K562 (cell line): Measurements from ENCODE around the gene BBS1. TPM values are rescaled to one million over a fixed set of nuclear protein-coding genes. Genes with fewer than 3 reads are reported as not detected.

Source experiments
- ATAC-seq: fragments of 200-7000 bp; cut with Tn5 transposase; 3 replicates; pipeline ENCODE4 v1.9.1; 2020; ENCODE audit warnings: moderate library complexity
- BruUV-seq: library from RNA; stranded (reverse); fragments of 400-500 nt; replicated peaks from 2 replicates; lab custom pipeline; 2021; lab: Mats Ljungman, UMichigan
- CTCF ChIA-PET: fragments of 300-600 bp; formaldehyde crosslinking; extraction: SDS; loops from one replicate; lab custom pipeline; 2021; ENCODE audit warnings: low intra/inter-chr PET ratio; lab: Yijun Ruan, JAX
- POLR2A ChIA-PET: fragments of 300-600, 350-650 bp; sonication (Branson Sonifier 250); formaldehyde crosslinking; extraction: SDS; loops from one replicate; lab custom pipeline; 2021; ENCODE audit warnings: antibody characterized with exemption, inconsistent platforms; lab: Yijun Ruan, JAX
- DNase-seq, 4 experiments: peaks; one replicate each; pipeline versions ENCODE4 v3.0.0 to v3.0.0-alpha.2; 2011 to 2018; ENCODE audit warnings: low spot score in 3 of 4, mixed read lengths in 3 of 4; ENCODE audit errors: extremely low read depth in 1 of 4
- FAIRE-seq: peaks from 2 replicates; lab custom pipeline; 2011; peaks lifted over from hg19 to GRCh38; lab: Jason Lieb, UNC
- H2AFZ ChIP-seq: 2 replicates; pipeline ENCODE4 v1.6.0; 2011; ENCODE audit warnings: low read depth, low read length, control low read depth, inconsistent platforms
- H3K27ac ChIP-seq: fragments of 200-600 bp; 3 replicates; pipeline ENCODE4 v1.8.0; 2011; ENCODE audit warnings: low read depth, mild to moderate bottlenecking, control low read depth, inconsistent platforms, low read length, moderate library complexity, mixed read lengths; ENCODE audit errors: extremely low read depth
- H3K27me3 ChIP-seq, 2 experiments: fragments of 300-600 bp in 1 of 2; 2 replicates in 1 of 2; 3 replicates in 1 of 2; pipeline versions ENCODE4 v1.6.0 to v1.8.0; 2011; ENCODE audit warnings: inconsistent platforms in 2 of 2, low read length in 2 of 2, mild to moderate bottlenecking in 1 of 2, mixed read lengths in 1 of 2, moderate library complexity in 1 of 2; ENCODE audit not compliant: control insufficient read depth in 2 of 2, insufficient read depth in 2 of 2
- H3K36me3 ChIP-seq: fragments of 300-600 bp; 3 replicates; pipeline ENCODE4 v1.8.0; 2011; ENCODE audit warnings: mild to moderate bottlenecking, low read length, inconsistent platforms; ENCODE audit not compliant: control insufficient read depth, insufficient read depth
- H3K4me1 ChIP-seq, 2 experiments: fragments of 200-600 bp in 1 of 2; replicated peaks in 1 of 2; 2 replicates in 1 of 2; 3 replicates in 1 of 2; pipeline versions ENCODE4 v1.5.1 to v1.8.0; 2011; ENCODE audit warnings: inconsistent platforms in 2 of 2, low read length in 2 of 2, mild to moderate bottlenecking in 1 of 2, mixed read lengths in 1 of 2, moderate library complexity in 1 of 2; ENCODE audit not compliant: control insufficient read depth in 2 of 2, insufficient read depth in 2 of 2
- H3K4me2 ChIP-seq: 2 replicates; pipeline ENCODE4 v1.6.1; 2011; ENCODE audit warnings: low read length, control low read depth, inconsistent platforms, mixed read lengths; ENCODE audit not compliant: insufficient read depth
- H3K4me3 ChIP-seq: fragments of 200-600 bp; sonication (generic), shearing (Covaris generic); 2 replicates; pipeline ENCODE4 v1.5.1; 2016; ENCODE audit warnings: control low read depth, inconsistent platforms
- H3K79me2 ChIP-seq: fragments of 200-600 bp; 3 replicates; pipeline ENCODE4 v1.8.0; 2011; ENCODE audit warnings: low read length, inconsistent platforms; ENCODE audit not compliant: control insufficient read depth, insufficient read depth
- H3K9ac ChIP-seq, 2 experiments: 2 replicates each; pipeline versions ENCODE4 v1.6.0 to v1.6.1; 2011; ENCODE audit warnings: low read depth in 2 of 2, low read length in 2 of 2, control low read depth in 1 of 2, inconsistent platforms in 1 of 2, mild to moderate bottlenecking in 1 of 2, mixed read lengths in 1 of 2; ENCODE audit not compliant: insufficient read depth in 1 of 2
- H3K9me1 ChIP-seq: one replicate; pipeline ENCODE4 v1.6.0; 2011; ENCODE audit warnings: inconsistent platforms, mild to moderate bottlenecking, low read length, moderate library complexity; ENCODE audit not compliant: control insufficient read depth, insufficient read depth
- H3K9me3 ChIP-seq: replicated peaks from 2 replicates; pipeline ENCODE4 v1.5.1; 2011; ENCODE audit warnings: low read depth, low read length, inconsistent platforms; ENCODE audit not compliant: control insufficient read depth, insufficient read depth
- H4K20me1 ChIP-seq: replicated peaks from 2 replicates; pipeline ENCODE4 v1.6.1; 2011; ENCODE audit warnings: low read length, inconsistent platforms, mixed read lengths; ENCODE audit not compliant: control insufficient read depth, insufficient read depth
- BCOR ChIP-seq: fragments of 450-650 bp; IDR thresholded peaks from 2 replicates; pipeline ENCODE4 v1.6.1; 2016
- CHD2 ChIP-seq: IDR thresholded peaks from 2 replicates; pipeline ENCODE4 v1.6.1; 2011; ENCODE audit warnings: low read depth, low read length
- DNMT1 ChIP-seq: fragments of 450-650 bp; IDR thresholded peaks from 2 replicates; pipeline ENCODE4 v1.6.1; 2016; ENCODE audit warnings: antibody characterized with exemption, mild to moderate bottlenecking
- GABPA ChIP-seq: fragments of 200-800 bp; sonication (Bioruptor generic); conservative IDR thresholded peaks from 2 replicates; pipeline ENCODE4 v1.6.1; 2016; ENCODE audit warnings: low read depth, missing genetic modification characterization, missing compliant biosample characterization
- HDAC2 ChIP-seq: fragments of 450-650 bp; IDR thresholded peaks from 2 replicates; pipeline ENCODE4 v1.6.1; 2016; ENCODE audit warnings: mild to moderate bottlenecking
- KDM1A ChIP-seq, 2 experiments: fragments of 450-650 bp; IDR thresholded peaks; 2 replicates each; pipeline ENCODE4 v1.6.1; 2016; ENCODE audit warnings: mild to moderate bottlenecking in 2 of 2
- MNT ChIP-seq, 2 experiments: fragments of 450-650 bp; conservative IDR thresholded peaks; 2 replicates each; pipeline ENCODE4 v1.6.1; 2017; ENCODE audit warnings: mild to moderate bottlenecking in 2 of 2, moderate library complexity in 2 of 2
- NFYB ChIP-seq: IDR thresholded peaks from 2 replicates; pipeline ENCODE4 v1.6.1; 2011; ENCODE audit warnings: mild to moderate bottlenecking, moderate library complexity; ENCODE audit not compliant: insufficient read length; ENCODE audit errors: extremely low read depth
- NR2F6 ChIP-seq: fragments of 450-650 bp; formaldehyde crosslinking; IDR thresholded peaks from 2 replicates; pipeline ENCODE4 v1.4.0; 2020; ENCODE audit warnings: mild to moderate bottlenecking
- PYGO2 ChIP-seq: fragments of 450-650 bp; IDR thresholded peaks from 2 replicates; pipeline ENCODE4 v1.6.1; 2016; ENCODE audit warnings: mild to moderate bottlenecking, missing genetic modification characterization, moderate library complexity, missing compliant biosample characterization
- RBM25 ChIP-seq: fragments of 200-400 bp; formaldehyde crosslinking; IDR thresholded peaks from 2 replicates; pipeline ENCODE4 v1.6.1; 2018; ENCODE audit warnings: low read length, low read depth, moderate library complexity; ENCODE audit not compliant: severe bottlenecking
- RFX7 ChIP-seq: fragments of 250-450 bp; sonication (Bioruptor Pico); IDR thresholded peaks from 2 replicates; pipeline ENCODE4 v1.5.1; 2021; ENCODE audit warnings: mild to moderate bottlenecking
- RNF2 ChIP-seq: sonication (generic); IDR thresholded peaks from 2 replicates; pipeline ENCODE4 v1.6.1; 2016
- SMARCA4 ChIP-seq: fragments of 450-650 bp; IDR thresholded peaks from 2 replicates; pipeline ENCODE4 v1.6.1; 2016
- SRSF7 ChIP-seq: fragments of 200-400 bp; formaldehyde crosslinking; optimal IDR thresholded peaks from 2 replicates; pipeline ENCODE3; 2017; ENCODE audit warnings: mild to moderate bottlenecking, low read depth, low read length
- STAT5A ChIP-seq: IDR thresholded peaks from 2 replicates; pipeline ENCODE4 v1.6.1; 2012; ENCODE audit warnings: low read length, inconsistent platforms, borderline replicate concordance
- ZFP36 ChIP-seq: fragments of 150-350 bp; IDR thresholded peaks from 2 replicates; pipeline ENCODE4 v1.6.1; 2018; ENCODE audit warnings: low read length, low read depth; ENCODE audit not compliant: partially characterized antibody
- ZNF507 ChIP-seq: conservative IDR thresholded peaks from 2 replicates; pipeline ENCODE4 v1.6.1; 2017; ENCODE audit warnings: missing genetic modification characterization, missing compliant biosample characterization
- ZZZ3 ChIP-seq: fragments of 450-650 bp; IDR thresholded peaks from 2 replicates; pipeline ENCODE4 v1.6.1; 2016; ENCODE audit warnings: antibody characterized with exemption, mild to moderate bottlenecking, moderate library complexity
- WGBS: fragments of 100-300 bp; shearing (Covaris generic); methylation state at CpG from one replicate; pipeline ENCODE4 v1.1.6; 2016; ENCODE audit warnings: low coverage, mixed read lengths; ENCODE audit not compliant: insufficient coverage; ENCODE audit errors: missing lambda C conversion rate; 5-methylcytosine and 5-hydroxymethylcytosine counted together
- in situ Hi-C: fragments of 300-500 bp; cut with MboI; formaldehyde crosslinking; loops from 4 replicates; pipeline ENCODE4 v1.15.0; 2018; ENCODE audit warnings: inconsistent platforms, mixed read lengths
- intact Hi-C: fragments of 100-400 bp; cut with micrococcal nuclease; formaldehyde crosslinking; loops from 2 replicates; pipeline ENCODE4 v1.14.2; 2022
- polyA plus RNA-seq, 8 experiments: library from polyadenylated mRNA; depleted of rRNA in 4 of 8; stranded (reverse) in 5 of 8; unstranded in 3 of 8; fragments of >200 nt; fragmentation: Nextera tagmentation in 2 of 8; fragmentation: Illumina TruSeq in 1 of 8; extraction: Ambion mirVana in 2 of 8; extraction: Trizol in 1 of 8; gene quantifications; 2 replicates each; pipeline versions ENCODE4 v1.2.1 to v1.2.3, GENCODE V29; 2011 to 2014; ENCODE audit warnings: inconsistent platforms in 1 of 8, missing spikeins in 1 of 8
- total RNA-seq, 7 experiments: library from RNA; depleted of rRNA in 6 of 7; stranded (reverse); fragments of >200 nt in 6 of 7; fragmentation: Illumina TruSeq in 2 of 7; extraction: Trizol in 2 of 7; gene quantifications; 2 replicates each; pipeline versions ENCODE4 v1.2.1 to v1.2.3, GENCODE V29; 2011 to 2021; ENCODE audit warnings: low replicate concordance in 1 of 7

BBS1 gene
- total and polyA plus RNA-seq, 9 of the 15 experiments (the other 6 are each of a cell fraction or from before 2014, with no cell fraction given), result 9.0 to 19.8 (median 12.1) TPM

- H3K4me2 ChIP-seq, result no peak overlapping the region
- no TSS peak for BruUV-seq
- no peaks in the 10 kb centered on the region for H3K79me2 ChIP-seq
- WGBS, result 34% methylated on average over 3 of the region's 4 CpGs
- H3K9me1 ChIP-seq, result no peaks in the 10 kb centered on the region
- no peaks in the 10 kb centered on the region for H3K36me3 ChIP-seq
- ChIA-PET CTCF (no interaction called here), POLR2A (interaction anchor here (1.0 kb wide), 1 partner anchor 11 kb away, joined by 3 read pairs; no protein-coding TSS in a partner anchor)
- no peak for FAIRE-seq
- TF ChIP-seq GABPA (no peak), BCOR (peak; percentile 71), ZFP36 (peak; percentile 74), PYGO2 (tag) (no peak), KDM1A (IDR thresholded peaks at IDR 0.05) (peak in 1 of 2 experiments; percentile 29; a peak in 1 of 4 replicates), RBM25 (peak; percentile 19)
- no peak overlapping the region for H3K4me3 ChIP-seq
- in situ Hi-C loops, result loop anchor here (10.0 kb wide), 1 partner anchor 264 kb away; no protein-coding TSS in a partner anchor
- no peak for ATAC-seq
- DNase-seq, result no peak
- peaks cover 0 to 21% of the 10 kb centered on the region in 2 experiments; a peak in 3 of 5 replicates for H3K4me1 ChIP-seq
- H4K20me1 ChIP-seq, result no peaks in the 10 kb centered on the region
- no peak overlapping the region for H2AFZ ChIP-seq
- no peak overlapping the region for H3K9ac ChIP-seq
- no peak overlapping the region for H3K27ac ChIP-seq
- H3K9me3 ChIP-seq, result no peaks in the 10 kb centered on the region
- peaks cover 0 to 4% of the 10 kb centered on the region in 2 experiments; a peak in 1 of 5 replicates for H3K27me3 ChIP-seq
- intact Hi-C loops, result no loop called here
Measured at GRCh38 chr11:66550887-66551286, 40.5 kb downstream of the BBS1 start.

DNA sequence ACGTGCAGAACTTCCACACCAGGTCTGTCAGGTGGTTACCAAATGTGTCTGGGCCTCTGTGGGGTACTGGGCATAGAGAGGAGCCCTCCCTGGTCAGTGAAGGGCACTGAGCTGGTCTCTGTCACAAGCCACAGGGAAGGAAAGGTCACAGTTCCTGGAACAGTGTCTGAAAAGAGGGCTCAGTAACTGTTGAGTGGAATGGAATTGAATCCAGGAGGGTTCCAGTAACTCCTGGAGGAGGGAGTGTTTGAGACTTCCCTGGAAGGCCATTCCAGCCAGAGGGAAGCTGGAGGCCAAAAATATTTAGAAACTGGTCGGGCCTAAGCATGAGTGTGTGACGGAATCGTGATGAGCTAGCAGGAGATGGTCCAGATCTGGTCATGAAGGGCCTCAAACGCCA lies 44.2 kb downstream of the BBS1 start:
- no TSS peak for BruUV-seq
- Histone ChIP-seq H3K9ac (no peak overlapping the region; a peak in 1 of 4 replicates), H3K9me3 (no peaks in the 10 kb centered on the region), H3K27ac (no peak overlapping the region), H3K79me2 (no peaks in the 10 kb centered on the region), H3K4me3 (no peak overlapping the region), H4K20me1 (no peaks in the 10 kb centered on the region), H3K4me1 (peaks cover 5 to 16% of the 10 kb centered on the region in 2 experiments; a peak in 4 of 5 replicates), H3K27me3 (peaks cover 0 to 4% of the 10 kb centered on the region in 2 experiments; a peak in 1 of 5 replicates), H3K4me2 (no peak overlapping the region), H2AFZ (no peak overlapping the region), H3K9me1 (no peaks in the 10 kb centered on the region), H3K36me3 (no peaks in the 10 kb centered on the region)
- no peak for FAIRE-seq
- DNase-seq, result no peak
- CTCF ChIA-PET, result no interaction called here
- POLR2A ChIA-PET, result interaction anchor here (0.9 kb wide), 1 partner anchor 10 kb away, joined by 3 read pairs; no protein-coding TSS in a partner anchor
- 27% methylated on average over 5 of the region's 5 CpGs for WGBS
- intact Hi-C loops, result no loop called here
- in situ Hi-C loops, result loop anchor here (10.0 kb wide), 1 partner anchor 260 kb away; no protein-coding TSS in a partner anchor
- no peak for ATAC-seq
- TF ChIP-seq MNT (conservative IDR thresholded peaks at IDR 0.05), result no peak
- no peak for TF ChIP-seq SRSF7
- no peak for TF ChIP-seq CHD2
- TF ChIP-seq DNMT1, result no peak
- no peak for TF ChIP-seq HDAC2
- no peak for TF ChIP-seq ZNF507
- no peak for TF ChIP-seq SMARCA4
- TF ChIP-seq ZZZ3, result no peak
- TF ChIP-seq NR2F6, result no peak
- no peak for TF ChIP-seq RNF2
- no peak for TF ChIP-seq NFYB
- no peak for TF ChIP-seq STAT5A
- no peak for TF ChIP-seq RFX7 (CRISPR knock-in tag)
